Neural cell (in vitro differentiated cells): ENCODE data around the gene CDKL1. TPM values are rescaled to one million over a fixed set of nuclear protein-coding genes. Genes with fewer than 3 reads are reported as not detected.
A peak's percentile ranks its signal among the peaks of the same experiment; 100 is the strongest.

Source experiments
- H2AFZ ChIP-seq: fragments of 200-600, 300-800 bp; sonication (generic), shearing (Covaris generic); 2 replicates; pipeline ENCODE4 v1.6.0; 2014; ENCODE audit warnings: low read depth, mild to moderate bottlenecking, antibody characterized with exemption, low read length, moderate library complexity
- H3F3A ChIP-seq: fragments of 200-600 bp; shearing (Covaris generic); 2 replicates; pipeline ENCODE4 v1.6.1; 2016; ENCODE audit warnings: mild to moderate bottlenecking, moderate library complexity, mixed read lengths, antibody characterized with exemption, low read length; ENCODE audit not compliant: insufficient read depth, poor library complexity, severe bottlenecking
- H3K27ac ChIP-seq: fragments of 200-600, 300-800 bp; sonication (generic), shearing (Covaris generic); 2 replicates; pipeline ENCODE4 v1.5.1; 2014; ENCODE audit warnings: mild to moderate bottlenecking, low read length, moderate library complexity
- H3K27me3 ChIP-seq: fragments of 300-800, 200-600 bp; sonication (generic), shearing (Covaris generic); 2 replicates; pipeline ENCODE4 v1.6.0; 2014; ENCODE audit warnings: mild to moderate bottlenecking, low read depth, low read length, moderate library complexity; ENCODE audit not compliant: insufficient read depth
- H3K36me3 ChIP-seq: fragments of 300-800, 200-600 bp; sonication (generic), shearing (Covaris generic); 2 replicates; pipeline ENCODE4 v1.5.1; 2014; ENCODE audit warnings: mild to moderate bottlenecking, antibody characterized with exemption, low read length, moderate library complexity; ENCODE audit not compliant: insufficient read depth
- H3K4me2 ChIP-seq: fragments of 300-800, 200-600 bp; sonication (generic), shearing (Covaris generic); 2 replicates; pipeline ENCODE4 v1.6.0; 2014; ENCODE audit warnings: mild to moderate bottlenecking, low read length
- H3K4me3 ChIP-seq: fragments of 300-800, 200-600 bp; sonication (generic), shearing (Covaris generic); 2 replicates; pipeline ENCODE4 v1.5.1; 2014; ENCODE audit warnings: mild to moderate bottlenecking, low read length, moderate library complexity
- H3K79me2 ChIP-seq: fragments of 200-600 bp; shearing (Covaris generic); replicated peaks from 2 replicates; pipeline ENCODE4 v1.6.0; 2014; ENCODE audit warnings: mild to moderate bottlenecking, low read length, moderate library complexity; ENCODE audit not compliant: insufficient read depth
- H3K9ac ChIP-seq: fragments of 300-800, 200-600 bp; sonication (generic), shearing (Covaris generic); 2 replicates; pipeline ENCODE4 v1.6.1; 2016; ENCODE audit warnings: mild to moderate bottlenecking, low read length, mixed read lengths
- H3K9me2 ChIP-seq: fragments of 200-600 bp; shearing (Covaris generic); 2 replicates; pipeline ENCODE4 v1.6.1; 2016; ENCODE audit warnings: mild to moderate bottlenecking, low read length, mixed read lengths; ENCODE audit not compliant: insufficient read depth
- H3K9me3 ChIP-seq: fragments of 200-600, 300-800 bp; sonication (generic), shearing (Covaris generic); 2 replicates; pipeline ENCODE4 v1.6.1; 2016; ENCODE audit warnings: mild to moderate bottlenecking, mixed run types, low read length, moderate library complexity, mixed read lengths
- H4K20me1 ChIP-seq: fragments of 200-600 bp; shearing (Covaris generic); 2 replicates; pipeline ENCODE4 v1.6.1; 2016; ENCODE audit warnings: mild to moderate bottlenecking, mixed run types; ENCODE audit not compliant: insufficient read depth
- CTCF ChIP-seq: fragments of 450-650 bp; IDR thresholded peaks from 2 replicates; pipeline ENCODE4 v1.5.1; 2014; ENCODE audit warnings: antibody characterized with exemption, mild to moderate bottlenecking, moderate library complexity; ENCODE audit not compliant: poor library complexity, severe bottlenecking
- EP300 ChIP-seq: fragments of 450-650 bp; conservative IDR thresholded peaks from 2 replicates; pipeline ENCODE4 v1.6.1; 2014; ENCODE audit warnings: antibody characterized with exemption, mild to moderate bottlenecking, moderate library complexity; ENCODE audit not compliant: poor library complexity, severe bottlenecking
- EZH2 ChIP-seq: fragments of 200-600, 300-800 bp; shearing (Covaris generic), sonication (generic); IDR thresholded peaks from 2 replicates; pipeline ENCODE4 v1.6.1; 2014; ENCODE audit warnings: antibody characterized with exemption, low read length, borderline replicate concordance, mild to moderate bottlenecking; ENCODE audit not compliant: insufficient read depth, poor library complexity, severe bottlenecking
- MXI1 ChIP-seq: fragments of 450-650 bp; conservative IDR thresholded peaks from 2 replicates; pipeline ENCODE4 v1.6.1; 2014; ENCODE audit warnings: antibody characterized with exemption, mild to moderate bottlenecking; ENCODE audit not compliant: poor library complexity, severe bottlenecking
- POLR2AphosphoS5 ChIP-seq: IDR thresholded peaks from 2 replicates; pipeline ENCODE4 v1.6.1; 2012
- RAD21 ChIP-seq: fragments of 450-650 bp; conservative IDR thresholded peaks from 2 replicates; pipeline ENCODE4 v1.6.1; 2014; ENCODE audit warnings: antibody characterized with exemption, mild to moderate bottlenecking, moderate library complexity
- REST ChIP-seq: IDR thresholded peaks from 2 replicates; pipeline ENCODE4 v1.6.1; 2012; ENCODE audit warnings: borderline replicate concordance
- SMC3 ChIP-seq: fragments of 450-650 bp; conservative IDR thresholded peaks from 2 replicates; pipeline ENCODE4 v1.6.1; 2014; ENCODE audit warnings: antibody characterized with exemption, mild to moderate bottlenecking, moderate library complexity; ENCODE audit not compliant: poor library complexity
- TAF1 ChIP-seq: IDR thresholded peaks from 2 replicates; pipeline ENCODE4 v1.6.1; 2012; ENCODE audit warnings: low read depth
- polyA plus RNA-seq: library from polyadenylated mRNA; depleted of rRNA; stranded (reverse); fragments of >200 nt; gene quantifications from 2 replicates; pipeline ENCODE4 v1.2.3, GENCODE V29; 2014

Gene CDKL1
- polyA plus RNA-seq, 1 donor from 2014 or later = 3.1 TPM

GRCh38 chr14:50389668-50390441 is 6.8 kb downstream of the CDKL1 start:
- Histone ChIP-seq H3K36me3 (no peaks in the 10 kb centered on the region), H4K20me1 (no peaks in the 10 kb centered on the region), H3K27ac (no peak overlapping the region), H3K79me2 (no peaks in the 10 kb centered on the region), H3K4me3 (no peak overlapping the region), H3K4me2 (no peak overlapping the region), H3K9ac (no peak overlapping the region), H3K27me3 (no peaks in the 10 kb centered on the region), H3K9me2 (no peaks in the 10 kb centered on the region), H3F3A (no peaks in the 10 kb centered on the region), H3K9me3 (no peaks in the 10 kb centered on the region), H2AFZ (no peak overlapping the region)
- TF ChIP-seq SMC3 = no peak
- no peak for TF ChIP-seq EZH2
- no peak for TF ChIP-seq TAF1
- TF ChIP-seq EP300 = no peak
- no peak for TF ChIP-seq REST
- TF ChIP-seq CTCF = no peak
- no peak for TF ChIP-seq POLR2AphosphoS5
- TF ChIP-seq RAD21 = no peak
- TF ChIP-seq MXI1 = no peak

- no peaks in the 10 kb centered on the region for H3K9me2 ChIP-seq
- no peak overlapping the region for H3K9ac ChIP-seq
- no peak for TF ChIP-seq CTCF
- TF ChIP-seq POLR2AphosphoS5 = peak; percentile 51
- H3K4me2 ChIP-seq = no peak overlapping the region
- no peaks in the 10 kb centered on the region for H4K20me1 ChIP-seq
- no peak overlapping the region for H3K4me3 ChIP-seq
- no peaks in the 10 kb centered on the region for H3F3A ChIP-seq
- H3K36me3 ChIP-seq = no peaks in the 10 kb centered on the region
- no peaks in the 10 kb centered on the region for H3K27me3 ChIP-seq
- no peak overlapping the region for H2AFZ ChIP-seq
- no peak overlapping the region for H3K27ac ChIP-seq
- H3K79me2 ChIP-seq = no peaks in the 10 kb centered on the region
- no peaks in the 10 kb centered on the region for H3K9me3 ChIP-seq
These were observed 8.3 kb downstream of the CDKL1 start for GRCh38 chr14:50388256-50388931.
